ENCODE data around the gene GRSF1. TPM values are rescaled to one million over a fixed set of nuclear protein-coding genes. Genes with fewer than 3 reads are reported as not detected.

GRSF1 gene
- total and polyA plus RNA-seq, 2 of the 13 experiments (the other 11 are each of a cell fraction or from before 2014, with no cell fraction given) = 66.5 to 103 TPM

GRCh38 chr4:70885174-70885573, 45.5 kb upstream of the GRSF1 start:
- Histone ChIP-seq H3K36me3 (replicated peaks in 1 of 2; ENCODE audit: control insufficient read depth in 1 of 2, insufficient read depth in 2 of 2, low read length in 2 of 2) (no peaks in the 10 kb centered on the region), H3K27me3 (ENCODE audit: control insufficient read depth in 1 of 2, insufficient read depth in 2 of 2, low read length in 2 of 2) (no peaks in the 10 kb centered on the region), H2AFZ (ENCODE audit: low read length) (no peak overlapping the region), H3K9me3 (ENCODE audit: low read length) (no peaks in the 10 kb centered on the region), H3K9ac (ENCODE audit: insufficient read depth, low read depth, low read length) (no peak overlapping the region), H3K4me3 (replicated peaks in 1 of 3; ENCODE audit: insufficient read depth in 1 of 3, low read depth in 2 of 3, low read length in 3 of 3) (no peak overlapping the region), H4K20me1 (ENCODE audit: insufficient read depth, low read length) (no peaks in the 10 kb centered on the region), H3K4me1 (ENCODE audit: insufficient read depth, low read length) (no peaks in the 10 kb centered on the region), H3K79me2 (ENCODE audit: insufficient read depth, low read length) (no peaks in the 10 kb centered on the region), H3K27ac (ENCODE audit: extremely low read length, insufficient read depth, low read length) (no peak overlapping the region), H3K4me2 (ENCODE audit: low read depth, low read length) (no peak overlapping the region)
- ChIA-PET CTCF (ENCODE audit: low intra/inter-chr PET ratio, low total read pairs) (no interaction called here), POLR2A (no interaction called here)
- DNase-seq (ENCODE audit: low spot score) (no peak), ATAC-seq (no peak), FAIRE-seq (no peak)
- no TSS peak for BruUV-seq (replicated peaks)
- intact Hi-C loops (cut with micrococcal nuclease; ENCODE audit: unreplicated experiment) (no loop called here), in situ Hi-C loops (cut with HindIII; ENCODE audit: extremely low pct_ligation_motif_present, low pct_unique_long_range_greater_than_20kb) (no loop called here)
- 21% methylated on average over 6 of the region's 6 CpGs for WGBS (ENCODE audit: low lambda C conversion rate)
- no peak for TF ChIP-seq PAX8 (CRISPR knock-in tag; IDR thresholded peaks at IDR 0.05; ENCODE audit: borderline replicate concordance)
- no peak for TF ChIP-seq FIP1L1 (IDR thresholded peaks at IDR 0.05; ENCODE audit: borderline replicate concordance, insufficient read depth, low read depth, low read length)
- no peak for TF ChIP-seq ZNF792 (CRISPR knock-in tag; IDR thresholded peaks at IDR 0.05)
- TF ChIP-seq CCDC6 (CRISPR knock-in tag; IDR thresholded peaks at IDR 0.05) = no peak
- no peak for TF ChIP-seq HES4 (CRISPR knock-in tag; IDR thresholded peaks at IDR 0.05; ENCODE audit: borderline replicate concordance)
- no peak for TF ChIP-seq ZNF441 (CRISPR knock-in tag; IDR thresholded peaks at IDR 0.05; ENCODE audit: borderline replicate concordance)
- no peak for TF ChIP-seq KDM1A (CRISPR knock-in tag; IDR thresholded peaks at IDR 0.05)
- TF ChIP-seq NR2F6 (IDR thresholded peaks at IDR 0.05) = no peak
- no peak for TF ChIP-seq NR2F6 (CRISPR knock-in tag; IDR thresholded peaks at IDR 0.05)
- TF ChIP-seq ZNF12 (CRISPR knock-in tag; IDR thresholded peaks at IDR 0.05) = no peak
- TF ChIP-seq NFKBIZ (CRISPR knock-in tag; IDR thresholded peaks at IDR 0.05) = no peak
- no peak for TF ChIP-seq HCFC1 (IDR thresholded peaks at IDR 0.05; ENCODE audit: low read depth, low read length)
- TF ChIP-seq BCL3 (CRISPR knock-in tag; IDR thresholded peaks at IDR 0.05) = no peak
- TF ChIP-seq KIAA2018 (CRISPR knock-in tag; IDR thresholded peaks at IDR 0.05; ENCODE audit: borderline replicate concordance) = no peak
- TF ChIP-seq CBX1 (IDR thresholded peaks at IDR 0.05; ENCODE audit: low read depth) = no peak
